H9 (cell line): Measurements from ENCODE around the gene SNX30. TPM values are rescaled to one million over a fixed set of nuclear protein-coding genes. Genes with fewer than 3 reads are reported as not detected.

Experiments used
- DNase-seq: peaks from one replicate; pipeline ENCODE4 v3.0.0-alpha.2; 2017
- H2AFZ ChIP-seq: one replicate; pipeline ENCODE4 v1.6.1; 2013; ENCODE audit warnings: mild to moderate bottlenecking, low read length, control low read depth, moderate library complexity
- H2AK5ac ChIP-seq: 2 replicates; pipeline ENCODE4 v1.6.1; 2013; ENCODE audit warnings: low read length, control low read depth, mixed read lengths; ENCODE audit not compliant: insufficient read length
- H2BK120ac ChIP-seq: one replicate; pipeline ENCODE4 v1.6.1; 2013; ENCODE audit warnings: low read depth, mild to moderate bottlenecking, low read length, control low read depth, inconsistent platforms; ENCODE audit not compliant: poor library complexity, severe bottlenecking
- H2BK12ac ChIP-seq: 2 replicates; pipeline ENCODE4 v1.6.1; 2013; ENCODE audit warnings: low read length, control low read depth, mixed read lengths, low read depth; ENCODE audit not compliant: insufficient read length
- H2BK15ac ChIP-seq: 2 replicates; pipeline ENCODE4 v1.6.1; 2013; ENCODE audit warnings: low read depth, low read length, control low read depth
- H2BK20ac ChIP-seq: one replicate; pipeline ENCODE4 v1.6.1; 2013; ENCODE audit warnings: low read depth, mild to moderate bottlenecking, low read length, control low read depth, inconsistent platforms; ENCODE audit not compliant: poor library complexity, severe bottlenecking
- H2BK5ac ChIP-seq: 2 replicates; pipeline ENCODE4 v1.6.1; 2013; ENCODE audit warnings: low read length, control low read depth, mixed read lengths; ENCODE audit not compliant: insufficient read length
- H3K14ac ChIP-seq: 2 replicates; pipeline ENCODE4 v1.6.1; 2013; ENCODE audit warnings: low read length, control low read depth; ENCODE audit not compliant: insufficient read depth
- H3K18ac ChIP-seq: 2 replicates; pipeline ENCODE4 v1.6.1; 2013; ENCODE audit warnings: low read depth, mild to moderate bottlenecking, mixed read lengths, low read length, control low read depth; ENCODE audit not compliant: insufficient read length
- H3K23ac ChIP-seq: 2 replicates; pipeline ENCODE4 v1.6.1; 2013; ENCODE audit warnings: low read length, control low read depth, mixed read lengths, low read depth; ENCODE audit not compliant: insufficient read length
- H3K23me2 ChIP-seq: 2 replicates; pipeline ENCODE4 v1.6.1; 2013; ENCODE audit warnings: low read depth, mild to moderate bottlenecking, mixed read lengths, low read length, control low read depth; ENCODE audit not compliant: insufficient read length, poor library complexity, severe bottlenecking
- H3K27ac ChIP-seq: 2 replicates; pipeline ENCODE4 v1.5.1; 2013; ENCODE audit warnings: low read length, control low read depth, mixed read lengths, low read depth; ENCODE audit not compliant: insufficient read length
- H3K27me3 ChIP-seq: 2 replicates; pipeline ENCODE4 v1.6.1; 2013; ENCODE audit warnings: low read length, control low read depth, inconsistent platforms; ENCODE audit not compliant: insufficient read depth
- H3K4ac ChIP-seq: 2 replicates; pipeline ENCODE4 v1.6.1; 2013; ENCODE audit warnings: low read depth, mild to moderate bottlenecking, control low read depth, inconsistent platforms, low read length, moderate library complexity
- H3K4me1 ChIP-seq: 2 replicates; pipeline ENCODE4 v1.6.1; 2013; ENCODE audit warnings: low read length, control low read depth, inconsistent platforms; ENCODE audit not compliant: insufficient read depth
- H3K4me2 ChIP-seq: 2 replicates; pipeline ENCODE4 v1.6.1; 2013; ENCODE audit warnings: low read length, control low read depth, mixed read lengths; ENCODE audit not compliant: insufficient read length, insufficient read depth
- H3K56ac ChIP-seq: 2 replicates; pipeline ENCODE4 v1.6.1; 2013; ENCODE audit warnings: low read depth, mild to moderate bottlenecking, mixed read lengths, low read length, control low read depth; ENCODE audit not compliant: insufficient read length
- H3K79me1 ChIP-seq: 2 replicates; pipeline ENCODE4 v1.6.1; 2013; ENCODE audit warnings: low read depth, mild to moderate bottlenecking, moderate library complexity, low read length, control low read depth, inconsistent platforms; ENCODE audit not compliant: insufficient read depth, poor library complexity, severe bottlenecking
- H3K79me2 ChIP-seq: 2 replicates; pipeline ENCODE4 v1.6.1; 2013; ENCODE audit warnings: low read length, control low read depth, inconsistent platforms; ENCODE audit not compliant: insufficient read depth
- H3K9ac ChIP-seq: 2 replicates; pipeline ENCODE4 v1.6.1; 2013; ENCODE audit warnings: low read length, control low read depth, mixed read lengths; ENCODE audit not compliant: insufficient read length; ENCODE audit errors: extremely low read depth
- H3K9me3 ChIP-seq: one replicate; pipeline ENCODE4 v1.6.1; 2013; ENCODE audit warnings: low read depth, low read length, inconsistent platforms; ENCODE audit not compliant: control insufficient read depth
- H3T11ph ChIP-seq: one replicate; pipeline ENCODE4 v1.6.1; 2013; ENCODE audit warnings: mild to moderate bottlenecking, low read length, control low read depth, inconsistent platforms
- H4K20me1 ChIP-seq: one replicate; pipeline ENCODE4 v1.6.1; 2013; ENCODE audit not compliant: control insufficient read depth, insufficient read length, insufficient read depth
- H4K5ac ChIP-seq: 2 replicates; pipeline ENCODE4 v1.6.1; 2013; ENCODE audit warnings: low read depth, mild to moderate bottlenecking, mixed read lengths, low read length, control low read depth; ENCODE audit not compliant: insufficient read length
- H4K8ac ChIP-seq: replicated peaks from 2 replicates; pipeline ENCODE4 v1.6.1; 2013; ENCODE audit warnings: low read length, control low read depth, mixed read lengths, low read depth; ENCODE audit not compliant: insufficient read length
- H4K91ac ChIP-seq: 2 replicates; pipeline ENCODE4 v1.6.1; 2013; ENCODE audit warnings: low read depth, mild to moderate bottlenecking, moderate library complexity, mixed read lengths, low read length, control low read depth; ENCODE audit not compliant: insufficient read length
- H3K27ac Mint-ChIP-seq, 3 experiments: 2 replicates in 2 of 3; 3 replicates in 1 of 3; pipeline ENCODE4 v1.8.0; 2020 to 2021; ENCODE audit warnings: mixed read lengths in 3 of 3, mild to moderate bottlenecking in 1 of 3, moderate library complexity in 1 of 3
- H3K27me3 Mint-ChIP-seq: 2 replicates; pipeline ENCODE4 v1.8.0; 2021; ENCODE audit warnings: low read depth, mild to moderate bottlenecking, moderate library complexity, mixed read lengths
- H3K36me3 Mint-ChIP-seq, 3 experiments: 2 replicates in 2 of 3; 3 replicates in 1 of 3; pipeline ENCODE4 v1.8.0; 2020 to 2021; ENCODE audit warnings: low read depth in 3 of 3, mixed read lengths in 3 of 3; ENCODE audit not compliant: insufficient read depth in 1 of 3
- H3K4me1 Mint-ChIP-seq, 2 experiments: 2 replicates each; pipeline ENCODE4 v1.8.0; 2020; ENCODE audit warnings: mixed read lengths in 2 of 2
- H3K4me3 Mint-ChIP-seq, 2 experiments: 2 replicates in 1 of 2; 3 replicates in 1 of 2; pipeline ENCODE4 v1.8.0; 2020 to 2021; ENCODE audit warnings: mild to moderate bottlenecking in 2 of 2, mixed read lengths in 2 of 2, moderate library complexity in 1 of 2
- H3K9me3 Mint-ChIP-seq, 2 experiments: 2 replicates in 1 of 2; 3 replicates in 1 of 2; pipeline ENCODE4 v1.8.0; 2020; ENCODE audit warnings: mild to moderate bottlenecking in 2 of 2, mixed read lengths in 2 of 2, moderate library complexity in 1 of 2
- WGBS: extraction: QIAGEN DNeasy Blood & Tissue Kit; methylation state at CpG from one replicate; pipeline ENCODE4 v1.1.7; 2013; ENCODE audit warnings: missing lambda C conversion rate, low lambda C conversion rate, mixed read lengths; ENCODE audit not compliant: insufficient read length; ENCODE audit errors: extremely low coverage; 5-methylcytosine and 5-hydroxymethylcytosine counted together
- total RNA-seq: library from RNA; stranded (reverse); gene quantifications from 2 replicates; pipeline ENCODE4 v1.2.1, GENCODE V29; 2021
- TF ChIP-seq, protein P1 (sequence below): fragments of 200-600 bp; sonication (generic); conservative IDR thresholded peaks from 3 replicates; pipeline ENCODE4 v1.8.0; 2021; ENCODE audit warnings: antibody characterized with exemption, mild to moderate bottlenecking

Gene SNX30
- total RNA-seq, 1 experiment from 2014 or later: 10.3 TPM

DNA sequence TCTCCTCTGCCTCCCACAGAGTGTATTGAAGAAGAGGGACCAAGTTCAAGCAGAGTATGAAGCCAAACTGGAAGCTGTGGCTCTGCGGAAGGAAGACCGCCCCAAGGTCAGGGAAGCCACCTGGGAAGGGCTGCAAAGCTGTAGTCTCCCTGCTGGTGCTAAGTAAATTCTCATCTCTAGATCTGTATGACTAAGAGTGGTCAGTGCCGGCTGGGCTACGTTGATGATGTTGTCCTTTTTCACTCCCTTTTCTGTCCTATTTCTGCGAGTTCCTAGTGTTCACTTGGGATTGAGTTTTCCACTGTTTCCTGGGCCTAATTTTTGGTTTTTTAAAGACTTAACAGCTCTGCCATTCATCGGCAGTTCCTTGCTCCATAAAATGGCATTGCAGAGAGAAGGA, 100.3 kb downstream of the SNX30 start:
- WGBS: no CpG with 5 or more reads among the region's 6 CpGs

More for the DNA sequence above, 100.3 kb downstream of the SNX30 start:
- no peak overlapping the region for H2BK20ac ChIP-seq
- no peak overlapping the region for H3K56ac ChIP-seq
- no peak overlapping the region for H3K4me2 ChIP-seq
- peak overlapping the region in 2 of 3 experiments; percentile 18 to 49; a peak in 2 of 7 replicates for H3K27ac Mint-ChIP-seq
- no peaks in the 10 kb centered on the region for H3K9me3 ChIP-seq
- H2BK12ac ChIP-seq: no peak overlapping the region
- H2AFZ ChIP-seq: no peak overlapping the region
- no peak overlapping the region for H2AK5ac ChIP-seq
- H4K91ac ChIP-seq: no peak overlapping the region
- H3K9ac ChIP-seq: no peak overlapping the region
- no peak overlapping the region for H3K14ac ChIP-seq
- H3K23ac ChIP-seq: no peak overlapping the region
- no peak overlapping the region for H4K8ac ChIP-seq
- no peak for DNase-seq
- H3K27me3 Mint-ChIP-seq: no peaks in the 10 kb centered on the region
- H3T11ph ChIP-seq: no peak overlapping the region
- no peaks in the 10 kb centered on the region for H3K23me2 ChIP-seq
- no peak overlapping the region for H3K27ac ChIP-seq
- no peaks in the 10 kb centered on the region; a peak in 1 of 5 replicates for H3K9me3 Mint-ChIP-seq
- no peak overlapping the region for H3K4me3 Mint-ChIP-seq
- H4K5ac ChIP-seq: no peak overlapping the region
- H3K27me3 ChIP-seq: no peaks in the 10 kb centered on the region
- peaks cover 0 to 15% (median 0%) of the 10 kb centered on the region in 3 experiments; a peak in 3 of 7 replicates for H3K36me3 Mint-ChIP-seq
- no peak overlapping the region for H3K18ac ChIP-seq
- TF ChIP-seq, protein P1, sequence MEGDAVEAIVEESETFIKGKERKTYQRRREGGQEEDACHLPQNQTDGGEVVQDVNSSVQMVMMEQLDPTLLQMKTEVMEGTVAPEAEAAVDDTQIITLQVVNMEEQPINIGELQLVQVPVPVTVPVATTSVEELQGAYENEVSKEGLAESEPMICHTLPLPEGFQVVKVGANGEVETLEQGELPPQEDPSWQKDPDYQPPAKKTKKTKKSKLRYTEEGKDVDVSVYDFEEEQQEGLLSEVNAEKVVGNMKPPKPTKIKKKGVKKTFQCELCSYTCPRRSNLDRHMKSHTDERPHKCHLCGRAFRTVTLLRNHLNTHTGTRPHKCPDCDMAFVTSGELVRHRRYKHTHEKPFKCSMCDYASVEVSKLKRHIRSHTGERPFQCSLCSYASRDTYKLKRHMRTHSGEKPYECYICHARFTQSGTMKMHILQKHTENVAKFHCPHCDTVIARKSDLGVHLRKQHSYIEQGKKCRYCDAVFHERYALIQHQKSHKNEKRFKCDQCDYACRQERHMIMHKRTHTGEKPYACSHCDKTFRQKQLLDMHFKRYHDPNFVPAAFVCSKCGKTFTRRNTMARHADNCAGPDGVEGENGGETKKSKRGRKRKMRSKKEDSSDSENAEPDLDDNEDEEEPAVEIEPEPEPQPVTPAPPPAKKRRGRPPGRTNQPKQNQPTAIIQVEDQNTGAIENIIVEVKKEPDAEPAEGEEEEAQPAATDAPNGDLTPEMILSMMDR: no peak
- H3K4me1 ChIP-seq: peaks cover 8% of the 10 kb centered on the region; the same call in 1 of the 2 replicates
- no peak overlapping the region for H2BK15ac ChIP-seq
- no peaks in the 10 kb centered on the region for H3K79me2 ChIP-seq
- H4K20me1 ChIP-seq: no peaks in the 10 kb centered on the region
- H3K79me1 ChIP-seq: no peaks in the 10 kb centered on the region
- H2BK120ac ChIP-seq: no peak overlapping the region
- peaks cover 29 to 35% of the 10 kb centered on the region in 2 experiments for H3K4me1 Mint-ChIP-seq
- H2BK5ac ChIP-seq: no peak overlapping the region
- no peak overlapping the region for H3K4ac ChIP-seq
